EH (cell line): ENCODE results near the gene MOGAT3.
A peak's percentile ranks its signal among the peaks of the same experiment; 100 is the strongest.

Experiments used
- DNase-seq: peaks from one replicate; pipeline ENCODE4 v3.0.0-alpha.2; 2015; ENCODE audit warnings: low read depth

Gene MOGAT3

DNA sequence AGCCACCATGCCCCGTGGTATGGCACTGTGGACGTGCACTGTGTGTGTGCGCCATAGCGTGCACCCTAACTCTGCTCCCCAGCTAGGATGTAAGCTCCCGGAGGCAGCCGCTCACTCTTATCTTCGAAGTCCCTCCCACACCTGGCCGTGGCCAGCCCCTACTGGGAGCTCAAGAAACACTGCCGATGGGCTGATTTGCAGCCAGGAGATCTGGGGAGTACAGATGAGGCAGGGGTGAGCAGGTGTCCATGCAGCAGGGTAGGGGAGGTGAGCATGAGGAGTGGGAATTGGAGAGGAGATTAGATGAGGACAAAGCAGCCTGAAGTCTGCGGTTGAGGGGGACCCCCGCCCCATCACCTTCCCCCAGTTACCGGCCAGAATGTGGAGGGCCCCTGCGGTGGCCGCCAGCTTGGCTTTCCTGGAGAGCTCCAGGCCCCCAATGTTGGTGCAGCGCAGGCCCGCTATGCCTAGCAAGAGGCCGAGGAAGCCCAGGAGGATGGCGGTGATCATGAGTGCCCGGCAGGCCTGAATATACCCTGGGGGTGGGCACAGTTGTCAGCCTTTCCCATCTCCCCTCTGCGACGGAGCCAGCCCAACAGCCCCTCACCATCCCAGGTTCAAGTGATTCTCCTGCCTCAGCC lies 33.2 kb upstream of the MOGAT3 start:
- DNase-seq, result no peak

DNA sequence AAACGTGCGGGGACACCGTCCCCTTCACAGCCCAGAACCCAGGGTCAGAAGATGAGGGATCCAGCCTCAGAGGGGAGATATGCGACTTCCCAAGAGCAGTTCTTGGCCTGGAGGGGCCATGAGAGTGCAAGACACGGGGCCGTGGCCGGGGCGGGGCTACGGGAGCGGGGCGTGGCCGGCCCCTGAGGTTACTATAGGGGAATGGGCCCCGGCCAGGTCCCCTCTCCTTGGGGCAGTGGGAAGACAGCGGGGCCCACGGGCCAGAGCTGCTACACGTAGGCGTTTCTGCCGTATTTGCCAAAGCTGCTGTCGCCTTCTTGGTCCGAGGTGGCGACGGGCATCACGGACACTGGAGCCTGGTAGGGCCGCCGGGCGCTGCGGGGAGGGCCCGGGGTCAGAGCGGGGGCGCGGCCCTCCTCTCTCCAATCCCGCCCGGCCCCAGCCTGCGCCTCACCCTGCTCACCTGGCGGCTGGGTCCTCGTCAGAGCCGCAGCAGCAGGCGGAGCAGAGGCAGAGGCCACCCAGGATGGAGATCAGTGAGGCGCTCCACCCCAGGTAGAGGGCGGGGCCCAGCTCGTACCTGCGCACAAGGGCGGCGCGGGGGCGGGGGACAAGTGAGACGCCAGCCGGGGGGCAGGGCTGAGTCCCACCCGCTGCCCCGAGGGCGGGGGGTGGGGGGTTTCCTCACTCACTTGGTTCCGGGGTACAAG lies 31.5 kb upstream of the MOGAT3 start:
- DNase-seq, result peak; percentile 21

DNA sequence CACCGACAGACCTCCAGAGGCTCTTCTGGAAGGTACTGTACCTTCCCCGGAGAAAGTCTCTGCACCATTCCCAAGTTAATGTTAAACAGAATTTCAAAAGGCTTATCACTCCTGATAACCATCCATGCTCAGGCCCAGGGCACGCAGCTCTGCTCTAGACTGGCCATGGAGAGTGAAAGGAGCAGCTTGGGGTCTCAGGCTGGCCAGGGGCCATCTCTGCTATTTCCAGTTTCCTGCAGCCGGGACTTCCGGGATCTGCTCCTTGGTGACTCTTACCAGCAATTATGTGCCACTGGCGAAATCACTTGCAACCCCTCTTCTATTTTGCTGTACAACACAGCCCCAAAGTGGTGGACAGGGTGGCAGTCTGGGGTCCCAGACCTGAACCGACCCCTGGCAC lies 30.8 kb upstream of the MOGAT3 start:
- DNase-seq, result peak; percentile 51

DNA sequence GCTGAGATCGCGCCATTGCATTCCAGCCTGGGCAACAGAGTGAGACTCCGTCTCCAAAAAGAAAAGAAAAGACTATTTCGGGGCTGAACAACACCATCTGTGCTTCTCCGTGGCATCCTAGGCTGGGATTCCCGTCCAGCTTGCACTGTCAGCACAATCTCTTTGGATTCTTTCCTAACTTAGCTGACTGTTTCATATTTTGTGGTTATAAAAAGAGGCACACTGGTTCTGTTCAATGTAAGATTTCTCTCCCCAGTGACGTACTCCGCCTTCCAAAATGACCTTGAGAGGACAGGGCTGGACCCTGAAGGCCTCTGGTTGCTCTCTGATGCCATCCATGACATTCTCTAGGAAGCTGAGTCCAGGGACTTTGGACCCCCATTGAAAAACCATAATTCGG lies 25.9 kb upstream of the MOGAT3 start:
- DNase-seq, result no peak

DNA sequence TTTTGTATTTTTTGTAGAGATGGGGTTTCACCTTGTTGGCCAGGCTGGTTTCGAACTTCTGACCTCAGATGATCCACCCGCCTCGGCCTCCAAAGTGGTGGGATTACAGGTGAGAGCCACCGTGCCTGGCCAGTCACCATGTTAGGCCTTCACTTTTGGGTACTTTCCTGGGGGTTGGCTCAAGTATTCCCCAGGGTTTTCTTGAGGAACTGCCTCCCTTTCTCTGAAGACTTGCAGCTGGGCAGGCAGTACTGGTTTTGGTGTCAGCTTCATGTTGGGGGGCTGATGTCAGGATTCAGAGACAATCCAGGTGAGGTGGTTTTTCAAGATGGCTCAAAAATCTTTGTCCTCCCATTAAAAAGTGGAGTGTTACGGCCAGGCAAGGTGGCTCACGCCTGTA lies 24.8 kb upstream of the MOGAT3 start:
- DNase-seq, result no peak

DNA sequence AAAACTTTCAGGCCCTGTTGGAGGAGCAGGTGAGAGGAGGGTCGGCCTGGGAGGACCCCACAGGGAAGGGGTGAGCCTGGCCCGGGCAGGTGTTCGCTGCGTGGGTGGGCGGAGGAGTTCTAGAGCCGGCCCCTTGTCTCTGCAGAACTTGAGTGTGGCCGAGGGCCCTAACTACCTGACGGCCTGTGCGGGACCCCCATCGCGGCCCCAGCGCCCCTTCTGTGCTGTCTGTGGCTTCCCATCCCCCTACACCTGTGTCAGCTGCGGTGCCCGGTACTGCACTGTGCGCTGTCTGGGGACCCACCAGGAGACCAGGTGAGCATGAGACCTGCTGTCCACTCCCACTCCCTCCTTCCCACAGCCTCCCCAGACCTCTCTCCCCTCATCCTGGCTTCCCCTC lies 22.7 kb upstream of the MOGAT3 start:
- DNase-seq, result no peak

DNA sequence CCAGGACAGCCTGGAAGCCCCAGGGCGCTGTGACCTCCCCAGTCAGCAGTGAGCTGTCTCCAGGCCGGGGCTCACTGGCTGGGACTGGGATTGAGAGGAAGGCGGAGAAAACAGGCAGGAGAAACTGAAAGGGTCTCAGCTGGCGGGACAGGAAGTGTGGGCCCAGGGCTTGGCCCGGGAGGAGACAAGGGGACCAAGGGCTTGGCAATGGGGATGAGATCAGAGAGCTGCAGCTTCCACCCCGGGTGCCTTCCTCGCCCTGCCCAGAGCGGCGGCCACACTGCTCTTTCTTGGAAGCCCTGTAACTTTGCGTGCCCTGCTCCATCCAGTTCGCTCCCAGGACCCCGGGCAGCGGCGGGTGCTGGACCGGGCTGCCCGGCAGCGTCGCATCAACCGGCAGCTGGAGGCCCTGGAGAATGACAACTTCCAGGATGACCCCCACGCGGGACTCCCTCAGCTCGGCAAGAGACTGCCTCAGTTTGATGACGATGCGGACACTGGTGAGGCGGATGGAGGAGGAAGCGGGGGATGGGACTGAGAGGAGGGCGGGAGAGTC lies 21.5 kb upstream of the MOGAT3 start:
- no peak for DNase-seq

DNA sequence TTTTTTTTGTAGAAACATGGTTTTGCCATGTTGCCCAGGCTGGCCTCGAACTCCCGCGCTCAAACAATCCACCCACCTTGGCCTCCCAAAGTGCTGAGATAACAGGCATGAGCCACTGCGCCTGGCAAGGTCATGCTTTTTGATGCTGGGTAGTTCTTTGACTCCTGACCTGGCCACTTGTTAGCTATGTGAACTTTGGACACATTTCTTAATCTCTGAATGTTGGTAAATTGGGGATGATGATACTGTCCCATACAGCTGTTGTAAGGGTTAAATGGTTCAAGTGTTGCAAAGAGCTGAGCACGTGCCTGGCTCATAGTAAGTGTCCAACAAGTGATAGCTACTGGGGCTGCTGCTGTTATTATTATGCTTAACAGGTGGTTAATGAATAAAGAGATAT lies 19.5 kb upstream of the MOGAT3 start:
- DNase-seq, result no peak

DNA sequence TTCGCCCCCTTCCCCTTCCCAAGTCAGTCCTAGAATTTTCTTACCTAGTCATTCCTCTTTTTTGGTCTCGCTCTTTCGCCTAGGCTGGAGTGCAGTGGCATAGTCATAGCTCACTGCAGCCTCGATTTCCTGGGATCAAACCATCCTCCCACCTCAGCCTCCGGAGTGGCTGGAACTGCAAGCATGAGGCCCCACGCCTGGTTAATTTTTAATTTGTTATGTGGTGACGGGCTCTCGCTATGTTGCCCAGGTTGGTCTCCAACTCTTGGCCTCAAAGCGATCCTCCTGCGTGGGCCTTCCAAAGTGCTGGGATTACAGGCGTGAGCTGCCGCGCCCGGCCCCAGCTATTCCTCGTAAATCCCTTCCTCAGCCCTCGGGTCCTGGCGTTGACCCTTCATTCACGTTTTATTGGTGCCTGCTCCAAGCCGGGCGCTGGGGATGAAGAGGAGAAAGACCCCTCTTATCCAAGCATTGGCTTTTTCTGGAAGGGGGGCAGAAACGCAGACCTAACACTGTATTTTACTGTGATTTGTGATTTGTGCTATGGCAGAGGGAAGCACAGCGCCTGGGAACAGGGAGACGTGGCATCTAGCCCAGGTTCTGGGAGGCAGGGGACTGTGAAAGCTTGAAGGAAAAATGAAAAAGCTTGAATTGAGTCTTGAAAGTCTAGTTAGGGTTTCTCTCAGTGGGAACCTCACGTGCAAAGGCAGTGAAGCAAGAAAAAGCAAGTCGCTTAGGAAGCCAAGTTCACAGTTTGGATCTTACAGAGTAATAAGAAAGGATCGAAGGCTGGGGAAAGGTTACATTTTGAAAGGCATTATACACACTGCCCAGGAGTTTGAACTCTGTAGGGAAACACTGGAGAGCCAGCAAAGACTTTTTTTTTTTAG lies 17.6 kb upstream of the MOGAT3 start:
- DNase-seq, result peak; percentile 24

DNA sequence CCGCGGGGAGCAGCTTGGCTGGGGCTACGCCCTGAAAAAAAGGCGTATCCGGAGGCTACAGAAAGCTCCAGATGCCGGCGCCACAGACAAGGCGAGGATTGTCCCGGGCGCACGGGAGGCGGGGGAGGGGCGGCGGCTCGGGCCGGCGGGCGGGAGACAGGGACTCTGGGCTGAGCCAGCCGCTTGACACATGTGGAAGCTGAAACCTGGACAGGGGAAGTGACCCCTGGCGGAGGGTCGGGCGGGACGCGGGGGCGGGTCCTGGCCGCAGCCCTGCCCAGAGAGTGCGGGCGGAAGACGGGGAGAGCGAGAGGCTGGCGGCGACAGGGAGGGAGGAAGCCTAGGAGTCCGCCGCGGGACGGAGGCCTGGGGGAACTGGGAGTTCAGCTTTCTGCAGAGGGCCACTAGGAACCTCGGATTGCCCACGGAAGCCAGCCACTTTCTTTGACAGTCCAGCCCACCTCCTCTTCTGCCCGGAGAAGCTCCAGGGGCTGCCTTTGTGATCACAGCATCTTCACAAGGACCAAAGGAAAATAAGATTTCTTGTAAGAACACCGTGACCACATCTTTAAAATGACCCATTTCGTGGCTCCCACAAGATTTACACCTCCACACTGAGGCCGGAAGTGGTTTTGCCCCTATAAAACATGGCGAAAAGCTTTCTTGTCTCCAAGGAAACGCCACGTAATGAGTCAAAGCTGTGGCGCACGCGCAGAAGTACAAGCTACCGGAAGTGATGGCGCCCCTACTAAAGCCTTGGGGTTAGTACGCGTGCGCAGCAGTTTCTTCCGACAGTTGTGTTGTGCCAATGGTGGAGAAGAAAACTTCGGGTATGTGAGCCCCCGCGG lies 16.8 kb upstream of the MOGAT3 start, which contains the start of the genes PLOD3 and ZNHIT1:
Gene PLOD3 (minus strand): TSS at position 194 of the 848 bp plus-strand sequence. CDS start 307 bp downstream, outside the sequence.
Gene ZNHIT1 (plus strand): TSS at position 778 of the 848 bp plus-strand sequence. CDS start 31 bp downstream, at position 809.
- DNase-seq, result peak; percentile 98

DNA sequence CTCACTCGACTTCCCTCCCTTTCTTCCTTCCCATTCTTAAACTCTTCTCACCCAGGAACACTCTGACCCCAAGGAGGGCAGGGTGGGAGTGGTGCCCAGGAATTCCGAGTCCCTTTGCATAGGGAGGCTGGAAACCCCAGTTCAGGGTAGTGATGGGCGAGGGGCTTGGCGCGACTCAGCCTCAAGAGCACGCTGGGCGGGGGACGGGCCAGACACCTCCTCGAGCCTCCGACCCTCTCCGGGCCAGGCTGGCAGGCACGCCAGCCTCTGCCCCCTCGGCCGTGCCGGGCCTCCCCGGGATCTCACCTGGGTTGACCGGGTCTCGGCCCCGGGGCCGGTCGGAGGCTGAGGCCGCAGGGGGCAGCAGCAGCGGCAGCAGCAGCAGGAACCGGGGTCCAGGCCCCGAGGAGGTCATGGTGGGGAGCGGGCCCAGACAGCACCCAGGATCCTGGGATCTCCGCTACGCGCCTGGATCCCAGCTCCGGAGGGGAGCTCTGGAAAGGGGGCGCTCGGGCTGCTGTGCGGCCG lies 16.1 kb upstream of the MOGAT3 start:
- DNase-seq, result no peak

DNA sequence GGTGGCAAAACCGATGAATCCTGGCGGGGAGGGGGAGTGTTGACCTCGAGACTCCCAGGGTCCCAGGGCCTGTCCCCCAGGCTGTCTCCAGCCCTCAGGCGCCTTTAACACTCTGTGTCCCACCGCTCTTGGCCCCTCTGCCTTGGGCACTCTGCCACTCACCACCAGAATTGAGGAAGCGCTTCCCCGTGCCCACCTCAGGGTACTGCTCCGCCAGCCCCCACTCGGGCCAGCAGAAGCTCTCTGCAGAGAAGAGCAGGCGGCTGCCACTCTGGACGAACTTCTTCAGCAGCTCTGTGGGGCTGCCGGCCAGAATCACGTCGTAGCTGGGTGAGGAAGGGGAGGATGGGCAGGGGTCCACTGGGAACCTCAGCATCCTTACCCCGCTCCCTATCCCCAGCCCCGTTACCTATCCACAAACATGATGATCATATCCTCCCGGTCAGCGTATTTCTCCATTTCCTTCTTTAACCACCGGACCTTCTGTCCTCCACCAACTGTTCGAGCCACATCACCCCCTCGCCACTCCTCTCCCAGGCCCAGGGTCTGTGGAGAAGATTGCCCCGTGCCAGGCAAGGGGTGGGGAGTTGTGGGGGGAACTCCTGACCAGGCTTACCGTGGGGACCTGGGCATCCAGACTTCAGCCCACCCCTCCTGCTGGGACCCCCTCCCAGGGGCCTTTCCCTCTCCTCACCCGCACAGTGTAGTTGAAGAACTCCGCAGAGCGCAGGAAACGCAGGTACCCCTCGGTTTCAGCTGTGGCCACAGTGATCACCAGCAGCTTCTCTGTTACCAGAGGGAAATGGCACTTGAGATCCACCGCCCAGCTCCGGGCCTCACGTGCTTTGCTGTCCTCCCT lies 15.4 kb upstream of the MOGAT3 start:
- DNase-seq, result peak; percentile 49

DNA sequence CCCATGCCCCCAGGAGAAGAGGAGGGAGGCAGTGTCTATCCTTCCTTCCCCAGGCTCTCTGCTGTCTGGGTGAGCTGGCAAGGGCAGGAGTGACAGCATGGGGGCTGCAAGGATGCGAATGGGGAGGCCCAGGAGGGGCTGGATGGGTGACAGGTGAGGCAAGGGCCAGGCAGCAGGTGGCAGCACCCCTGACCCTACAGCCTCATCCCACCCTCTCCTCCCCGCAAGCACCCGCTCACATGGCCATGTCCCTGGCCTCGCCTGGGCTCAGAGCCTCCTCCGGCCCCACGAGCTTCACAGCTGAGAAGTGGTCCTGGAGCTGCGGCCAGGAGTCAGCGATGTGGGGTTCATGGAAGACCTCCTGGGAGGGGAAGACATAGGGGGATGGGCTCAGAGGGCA lies 11.2 kb upstream of the MOGAT3 start:
- no peak for DNase-seq

DNA sequence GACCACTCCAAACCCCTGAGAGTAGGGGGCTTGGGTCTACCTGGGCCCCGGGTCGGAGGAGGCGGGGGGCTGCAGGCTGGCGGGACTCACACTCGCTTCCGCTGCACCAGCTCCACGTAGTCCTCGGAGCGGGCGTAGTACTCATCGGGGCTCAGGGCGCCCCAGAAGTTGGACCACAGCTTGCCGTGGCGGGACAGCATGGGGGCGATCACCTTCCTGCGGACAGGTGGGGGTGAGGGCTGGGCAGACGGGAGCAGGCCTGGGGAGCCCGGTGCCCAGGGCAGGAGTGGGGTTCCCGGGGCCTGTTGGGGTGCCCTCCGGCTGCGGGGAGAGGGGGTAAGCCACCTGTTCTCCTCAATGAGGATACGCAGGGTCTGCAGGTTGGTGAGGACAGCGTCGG lies 10.7 kb upstream of the MOGAT3 start:
- no peak for DNase-seq

DNA sequence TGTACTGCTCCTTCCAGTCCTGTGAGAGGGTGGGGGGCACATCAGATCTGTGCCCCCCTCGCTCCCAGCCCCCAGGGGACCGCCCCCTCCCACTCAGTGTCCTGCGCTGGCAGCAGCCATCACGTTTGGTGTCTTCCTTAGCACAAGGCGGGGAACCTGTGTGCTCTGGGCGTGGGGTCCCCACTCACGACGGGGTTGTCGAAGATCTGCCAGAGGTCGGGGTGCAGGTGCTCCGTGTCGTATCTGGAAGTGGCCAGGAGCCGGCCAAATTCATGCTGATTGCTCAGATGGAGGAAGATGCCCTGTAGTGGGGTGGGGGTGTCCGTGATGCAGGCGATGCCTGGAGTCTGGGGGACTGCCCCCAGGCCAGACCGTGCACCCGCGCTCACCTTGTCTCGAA lies 9.3 kb upstream of the MOGAT3 start:
- DNase-seq, result no peak

DNA sequence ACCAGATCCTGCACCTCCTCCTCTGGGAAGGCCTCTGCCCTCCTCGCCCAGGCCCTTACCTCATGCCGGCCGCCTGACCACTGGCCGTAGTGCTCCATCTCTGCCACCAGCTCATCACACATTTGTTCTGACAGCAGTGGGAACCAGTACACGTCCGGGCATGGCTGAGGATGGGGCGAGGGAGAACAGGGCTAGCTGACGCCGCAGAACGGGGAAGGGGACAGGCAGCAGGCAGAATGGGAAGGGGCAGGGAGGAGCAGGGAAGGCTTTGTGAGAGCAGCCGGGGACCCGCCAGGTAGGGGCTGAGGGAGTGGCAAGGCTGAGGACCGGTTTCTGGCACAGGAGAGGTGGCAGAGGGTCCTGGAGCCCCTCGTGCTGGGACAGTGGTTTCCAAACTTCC lies 8.0 kb upstream of the MOGAT3 start:
- DNase-seq, result no peak

DNA sequence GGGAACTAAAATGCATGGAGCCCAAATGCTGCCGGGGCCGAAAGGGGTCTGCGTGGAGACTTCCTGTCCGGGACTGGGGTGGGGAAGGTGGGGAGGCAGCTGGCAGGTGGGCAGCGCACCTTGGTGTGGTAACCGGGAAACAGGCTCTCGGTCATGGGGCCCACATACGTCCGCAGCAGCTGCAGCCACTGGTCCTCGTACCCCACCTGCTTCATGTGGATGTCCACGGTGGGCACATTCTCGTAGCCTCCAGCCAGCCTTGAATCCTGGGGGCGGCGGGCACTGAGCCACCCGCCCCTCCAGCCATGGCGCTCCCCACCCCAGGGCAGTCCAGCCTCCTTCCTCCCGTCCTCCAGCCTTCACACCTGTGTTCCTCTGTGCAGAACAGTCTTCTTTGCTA lies 6.6 kb upstream of the MOGAT3 start:
- no peak for DNase-seq

DNA sequence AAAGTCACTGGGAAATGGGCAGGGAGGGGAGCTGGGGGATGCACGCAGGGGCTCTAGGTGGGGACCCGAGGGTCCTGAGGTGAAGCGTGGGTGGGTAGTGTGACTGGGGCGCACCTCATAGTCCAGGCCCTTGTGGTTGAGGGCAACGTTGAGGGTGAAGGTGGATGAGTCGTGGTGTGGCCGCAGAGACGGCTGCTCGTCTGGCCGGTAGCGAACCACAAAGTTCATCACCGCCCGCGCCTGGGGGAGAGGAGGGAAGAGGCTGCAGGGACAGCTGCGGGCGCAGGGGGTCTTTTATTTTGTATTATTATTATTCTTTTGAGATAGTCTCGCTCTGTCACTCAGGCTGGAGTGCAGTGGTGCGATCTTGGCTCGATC lies 5.8 kb upstream of the MOGAT3 start:
- no peak for DNase-seq

DNA sequence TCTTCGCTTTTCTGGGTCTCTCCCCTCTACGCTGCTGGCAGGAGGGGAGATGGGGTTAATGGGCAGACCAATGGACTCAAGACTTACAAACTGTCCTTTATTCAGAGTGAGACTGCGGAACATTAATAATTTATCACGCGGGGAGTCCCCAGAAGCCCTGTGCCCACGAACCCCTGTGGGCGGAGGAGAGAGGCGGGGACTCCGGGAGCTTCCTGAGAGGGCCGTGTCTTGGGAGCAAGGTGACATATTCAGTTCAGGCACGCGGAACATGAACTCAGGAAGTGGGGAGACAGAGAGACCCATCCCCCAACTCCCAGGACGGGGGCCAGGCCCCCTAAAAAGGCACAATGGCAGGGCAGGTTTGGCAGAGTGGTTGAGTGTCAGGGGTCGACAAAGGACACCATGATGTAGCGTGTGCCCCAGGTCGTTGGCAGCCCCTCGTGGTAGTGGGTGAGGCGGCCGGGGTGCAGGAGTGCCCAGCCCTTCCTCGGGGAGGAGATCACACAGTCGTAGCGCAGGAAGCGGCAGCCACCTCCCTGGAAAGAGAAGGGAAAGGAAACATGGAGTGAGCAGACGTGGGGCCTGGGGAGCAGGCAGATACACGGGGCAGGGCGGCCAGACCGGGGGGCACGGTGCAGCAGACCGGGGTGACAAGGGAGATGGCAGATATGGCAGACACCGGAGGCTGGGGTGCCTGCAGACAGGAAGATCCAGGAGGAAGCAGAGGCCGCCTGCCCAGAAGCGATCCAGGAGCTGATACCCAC lies 5.2 kb upstream of the MOGAT3 start:
- DNase-seq, result no peak
